Fibroblast of mammary gland (primary cell): ENCODE results near the gene MORC2.

ENCODE experiments used
- DNase-seq: peaks from one replicate; pipeline ENCODE4 v3.0.0-alpha.2; 2010; ENCODE audit warnings: low read depth
- H3K4me3 ChIP-seq: 2 replicates; pipeline ENCODE4 v1.5.1; 2011; ENCODE audit warnings: low read depth, mild to moderate bottlenecking, low read length, moderate library complexity; ENCODE audit not compliant: control insufficient read depth
- CTCF ChIP-seq: conservative IDR thresholded peaks from 2 replicates; pipeline ENCODE4 v1.5.1; 2011; ENCODE audit warnings: low read depth, low read length, inconsistent platforms; ENCODE audit not compliant: control insufficient read depth, insufficient read depth

The MORC2 gene

GRCh38 chr22:30891781-30892180, 76.8 kb downstream of the MORC2 start:
- no peak for DNase-seq
- TF ChIP-seq CTCF: no peak
- no peak overlapping the region for H3K4me3 ChIP-seq

GRCh38 chr22:30891443-30891755, 77.2 kb downstream of the MORC2 start:
- DNase-seq: no peak
- no peak overlapping the region for H3K4me3 ChIP-seq
- no peak for TF ChIP-seq CTCF

- DNase-seq: peak; percentile 28
- no peak overlapping the region for H3K4me3 ChIP-seq
- TF ChIP-seq CTCF: peak; percentile 80
These were observed 77.7 kb downstream of the MORC2 start for GRCh38 chr22:30890686-30891442.

- no peak for DNase-seq
- no peak for TF ChIP-seq CTCF
These were observed 78.5 kb downstream of the MORC2 start for GRCh38 chr22:30889996-30890480.

GRCh38 chr22:30889268-30889995, 79.1 kb downstream of the MORC2 start:
- no peak for DNase-seq
- H3K4me3 ChIP-seq: no peak overlapping the region
- TF ChIP-seq CTCF: no peak

More at GRCh38 chr22:30889996-30890480, 78.5 kb downstream of the MORC2 start:
- H3K4me3 ChIP-seq: no peak overlapping the region

- H3K4me3 ChIP-seq: no peak overlapping the region
- no peak for DNase-seq
- TF ChIP-seq CTCF: no peak
These were observed 80.7 kb downstream of the MORC2 start for GRCh38 chr22:30887861-30888260.
